ENCODE results near the gene RCOR3.
A peak's percentile ranks its signal among the peaks of the same experiment; 100 is the strongest.

The RCOR3 gene

DNA sequence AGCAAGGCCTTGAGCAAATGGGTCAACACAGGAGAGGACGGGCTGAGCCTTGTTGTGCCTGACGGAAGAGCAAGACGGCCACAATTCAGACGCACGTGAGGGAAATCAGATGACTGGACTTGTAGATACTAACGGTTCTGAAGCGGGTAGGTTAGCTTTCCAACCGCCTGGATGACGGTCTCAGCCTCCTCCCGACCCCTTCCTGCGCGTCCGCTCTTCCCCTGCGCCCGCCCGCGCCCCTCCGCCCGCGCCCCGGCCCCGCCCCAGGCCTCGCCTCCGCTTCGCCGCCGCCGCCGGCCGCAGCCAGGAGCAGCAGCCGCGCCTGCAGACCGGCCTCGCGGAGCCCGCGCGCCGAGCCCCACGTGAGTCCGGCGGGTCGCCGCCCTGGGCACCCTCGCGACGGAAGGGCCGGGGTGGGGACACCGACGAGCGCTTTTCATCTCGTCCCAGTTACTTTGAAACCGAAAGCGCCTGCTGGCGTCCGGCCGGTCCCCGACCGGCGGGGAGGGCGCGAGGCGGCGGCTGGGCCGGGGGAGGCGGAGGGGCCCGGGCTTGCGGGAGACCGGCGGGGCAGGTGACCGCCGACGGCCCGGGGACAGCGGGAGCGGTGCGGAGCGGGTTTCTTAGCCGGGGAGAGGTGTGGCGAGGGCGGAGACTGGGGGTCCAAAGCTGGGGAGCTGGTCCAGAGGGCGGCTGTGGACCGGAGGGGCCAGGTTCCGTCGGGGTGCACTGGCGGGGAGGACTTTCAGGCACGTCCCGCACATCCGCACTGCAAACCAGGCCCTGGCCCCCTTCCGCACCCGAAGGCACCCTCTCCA, 67.6 kb downstream of the RCOR3 start, which contains the start of gene TRAF5:
Gene TRAF5, plus strand, starts transcription at position 306 of the 818 bp plus-strand sequence. CDS start 26,407 bp downstream, outside the sequence.
- Histone ChIP-seq H2AFZ (ENCODE audit: low read length) (peak within 1 kb of the TSS; percentile 87), H3K9me3 (replicated peaks; ENCODE audit: insufficient read depth, low read length) (no peaks in the 10 kb centered on the region), H3K27me3 (replicated peaks; ENCODE audit: insufficient read depth, low read length) (no peaks in the 10 kb centered on the region), H3K27ac (ENCODE audit: low read length) (peak within 1 kb of the TSS; percentile 66), H3K4me1 (ENCODE audit: low read length) (peaks cover 46% of the 10 kb centered on the region), H3K9ac (ENCODE audit: low read length) (peak within 1 kb of the TSS; percentile 58), H3K36me3 (replicated peaks; ENCODE audit: insufficient read depth, low read length) (no peaks in the 10 kb centered on the region), H3K9me2 (replicated peaks; ENCODE audit: insufficient read depth, low read length) (no peaks in the 10 kb centered on the region), H3K4me2 (ENCODE audit: low read depth, low read length) (peak within 1 kb of the TSS; percentile 92), H3K4me3 (ENCODE audit: low read length) (peak within 1 kb of the TSS; percentile 66), H4K20me1 (ENCODE audit: insufficient read depth, low read length) (no peaks in the 10 kb centered on the region; the same call in 1 of the 2 replicates), H3K79me2 (ENCODE audit: low read length) (peaks cover 34% of the 10 kb centered on the region), H3F3A (ENCODE audit: insufficient read depth, low read length) (peaks cover 30% of the 10 kb centered on the region)
- peak; percentile 72 for DNase-seq
- TF ChIP-seq EZH2phosphoT487 (IDR thresholded peaks at IDR 0.05; ENCODE audit: low read length), result no peak
- TF ChIP-seq, protein P1, sequence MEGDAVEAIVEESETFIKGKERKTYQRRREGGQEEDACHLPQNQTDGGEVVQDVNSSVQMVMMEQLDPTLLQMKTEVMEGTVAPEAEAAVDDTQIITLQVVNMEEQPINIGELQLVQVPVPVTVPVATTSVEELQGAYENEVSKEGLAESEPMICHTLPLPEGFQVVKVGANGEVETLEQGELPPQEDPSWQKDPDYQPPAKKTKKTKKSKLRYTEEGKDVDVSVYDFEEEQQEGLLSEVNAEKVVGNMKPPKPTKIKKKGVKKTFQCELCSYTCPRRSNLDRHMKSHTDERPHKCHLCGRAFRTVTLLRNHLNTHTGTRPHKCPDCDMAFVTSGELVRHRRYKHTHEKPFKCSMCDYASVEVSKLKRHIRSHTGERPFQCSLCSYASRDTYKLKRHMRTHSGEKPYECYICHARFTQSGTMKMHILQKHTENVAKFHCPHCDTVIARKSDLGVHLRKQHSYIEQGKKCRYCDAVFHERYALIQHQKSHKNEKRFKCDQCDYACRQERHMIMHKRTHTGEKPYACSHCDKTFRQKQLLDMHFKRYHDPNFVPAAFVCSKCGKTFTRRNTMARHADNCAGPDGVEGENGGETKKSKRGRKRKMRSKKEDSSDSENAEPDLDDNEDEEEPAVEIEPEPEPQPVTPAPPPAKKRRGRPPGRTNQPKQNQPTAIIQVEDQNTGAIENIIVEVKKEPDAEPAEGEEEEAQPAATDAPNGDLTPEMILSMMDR (IDR thresholded peaks at IDR 0.05; ENCODE audit: low read length), result no peak
- TF ChIP-seq EZH2 (optimal IDR thresholded peaks at IDR 0.05; ENCODE audit: low read depth, low read length), result no peak

GRCh38 chr1:211327346-211327921, 68.3 kb downstream of the RCOR3 start:
- peak overlapping the region; percentile 66 for H3K4me3 ChIP-seq (ENCODE audit: low read length)
- peaks cover 41% of the 10 kb centered on the region for H3K79me2 ChIP-seq (ENCODE audit: low read length)
- H3K9ac ChIP-seq (ENCODE audit: low read length), result peak overlapping the region; percentile 58
- H3K9me3 ChIP-seq (replicated peaks; ENCODE audit: insufficient read depth, low read length), result no peaks in the 10 kb centered on the region
- H3F3A ChIP-seq (ENCODE audit: insufficient read depth, low read length), result peaks cover 30% of the 10 kb centered on the region
- H4K20me1 ChIP-seq (ENCODE audit: insufficient read depth, low read length), result no peaks in the 10 kb centered on the region; the same call in 1 of the 2 replicates
- H3K27me3 ChIP-seq (replicated peaks; ENCODE audit: insufficient read depth, low read length), result no peaks in the 10 kb centered on the region
- no peaks in the 10 kb centered on the region for H3K36me3 ChIP-seq (replicated peaks; ENCODE audit: insufficient read depth, low read length)
- DNase-seq, result peak; percentile 70
- TF ChIP-seq, protein P1 (IDR thresholded peaks at IDR 0.05; ENCODE audit: low read length), result no peak
- TF ChIP-seq EZH2 (optimal IDR thresholded peaks at IDR 0.05; ENCODE audit: low read depth, low read length), result no peak
- TF ChIP-seq EZH2phosphoT487 (IDR thresholded peaks at IDR 0.05; ENCODE audit: low read length), result no peak
- peak overlapping the region; percentile 84 for H3K4me2 ChIP-seq (ENCODE audit: low read depth, low read length)
- H3K9me2 ChIP-seq (replicated peaks; ENCODE audit: insufficient read depth, low read length), result no peaks in the 10 kb centered on the region
- H3K4me1 ChIP-seq (ENCODE audit: low read length), result peaks cover 46% of the 10 kb centered on the region
- peak overlapping the region; percentile 59 for H2AFZ ChIP-seq (ENCODE audit: low read length)
- peak overlapping the region; percentile 66 for H3K27ac ChIP-seq (ENCODE audit: low read length)

DNA sequence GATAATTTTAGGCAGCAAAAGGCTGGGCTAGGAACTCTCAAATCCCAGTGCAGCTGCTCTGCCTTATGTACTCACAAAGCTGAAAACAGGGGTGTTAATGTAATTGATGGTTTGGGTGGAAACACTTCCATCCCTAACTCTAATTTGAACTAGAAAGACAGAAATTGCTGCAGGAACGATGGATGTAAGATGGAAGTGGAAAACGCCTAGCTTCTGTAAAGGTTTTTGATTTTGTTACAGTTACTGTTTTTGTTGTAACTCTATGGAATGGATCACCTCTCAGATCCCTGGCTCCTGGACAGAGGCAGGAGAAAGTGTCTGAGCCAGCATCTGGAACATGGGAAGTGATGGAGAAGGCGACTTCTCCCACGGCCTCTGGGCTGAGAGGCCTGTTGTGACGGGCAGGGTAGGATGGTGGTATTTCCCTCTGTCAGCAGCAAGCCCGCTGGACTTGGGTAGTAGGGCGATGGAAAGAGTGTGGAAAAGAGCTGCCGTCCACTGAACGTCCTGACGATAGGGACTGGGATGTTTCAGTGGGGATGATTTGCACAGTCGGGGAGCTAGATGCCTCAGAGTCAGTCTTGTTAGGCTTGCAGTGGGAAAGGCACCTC, 69.0 kb downstream of the RCOR3 start:
- H3F3A ChIP-seq (ENCODE audit: insufficient read depth, low read length), result peaks cover 30% of the 10 kb centered on the region
- H3K4me2 ChIP-seq (ENCODE audit: low read depth, low read length), result peak overlapping the region; percentile 84
- no peak for DNase-seq
- H3K27me3 ChIP-seq (replicated peaks; ENCODE audit: insufficient read depth, low read length), result no peaks in the 10 kb centered on the region
- H3K9ac ChIP-seq (ENCODE audit: low read length), result no peak overlapping the region
- no peaks in the 10 kb centered on the region; the same call in 1 of the 2 replicates for H4K20me1 ChIP-seq (ENCODE audit: insufficient read depth, low read length)
- no peak overlapping the region for H2AFZ ChIP-seq (ENCODE audit: low read length)
- peaks cover 46% of the 10 kb centered on the region for H3K4me1 ChIP-seq (ENCODE audit: low read length)
- no peak overlapping the region for H3K27ac ChIP-seq (ENCODE audit: low read length)
- no peaks in the 10 kb centered on the region for H3K9me2 ChIP-seq (replicated peaks; ENCODE audit: insufficient read depth, low read length)
- H3K9me3 ChIP-seq (replicated peaks; ENCODE audit: insufficient read depth, low read length), result no peaks in the 10 kb centered on the region
- peaks cover 48% of the 10 kb centered on the region for H3K79me2 ChIP-seq (ENCODE audit: low read length)
- no peaks in the 10 kb centered on the region for H3K36me3 ChIP-seq (replicated peaks; ENCODE audit: insufficient read depth, low read length)
- H3K4me3 ChIP-seq (ENCODE audit: low read length), result peak overlapping the region; percentile 66; the same call in 1 of the 2 replicates
- TF ChIP-seq EZH2phosphoT487 (IDR thresholded peaks at IDR 0.05; ENCODE audit: low read length) (no peak), EZH2 (optimal IDR thresholded peaks at IDR 0.05; ENCODE audit: low read depth, low read length) (no peak)
- TF ChIP-seq, protein P1 (IDR thresholded peaks at IDR 0.05; ENCODE audit: low read length), result no peak

All from MM.1S (cell line).